H1 (cell line): Measurements from ENCODE around the gene VIM.

Source experiments
- ASH2L ChIP-seq: fragments of 200-600, 300-600 bp; sonication (generic); IDR thresholded peaks from one replicate; pipeline ENCODE4 v1.7.1; 2017; ENCODE audit warnings: low read length
- BRCA1 ChIP-seq: IDR thresholded peaks from 2 replicates; pipeline ENCODE4 v1.6.1; 2012; ENCODE audit warnings: low read depth, low read length, improper control_type of control experiment
- CHD2 ChIP-seq: IDR thresholded peaks from 2 replicates; pipeline ENCODE4 v1.6.1; 2012; ENCODE audit warnings: low read length, improper control_type of control experiment
- CTBP2 ChIP-seq: IDR thresholded peaks from 2 replicates; pipeline ENCODE4 v1.7.0; 2011; ENCODE audit warnings: borderline replicate concordance, mild to moderate bottlenecking, moderate library complexity, mixed read lengths, low read length; ENCODE audit not compliant: insufficient read depth, insufficient read length
- CTCF ChIP-seq, 3 experiments: IDR thresholded peaks; 1 replicate in 2 of 3; 2 replicates in 1 of 3; pipeline versions ENCODE4 v1.5.1 to v1.6.1; 2011; ENCODE audit warnings: low read length in 3 of 3, mild to moderate bottlenecking in 3 of 3, inconsistent platforms in 2 of 3, low read depth in 1 of 3, moderate library complexity in 1 of 3; ENCODE audit not compliant: insufficient read depth in 1 of 3; ENCODE audit errors: control extremely low read depth in 1 of 3
- EZH2 ChIP-seq: fragments of 200-600 bp; sonication (generic); IDR thresholded peaks from 2 replicates; pipeline ENCODE4 v1.7.1; 2012; ENCODE audit warnings: low read depth, mild to moderate bottlenecking, moderate library complexity, low read length, inconsistent platforms; ENCODE audit not compliant: severe bottlenecking
- HDAC2 ChIP-seq, 2 experiments: fragments of 300-600 bp in 1 of 2; sonication (generic) in 1 of 2; IDR thresholded peaks; 2 replicates each; pipeline ENCODE4 v1.6.1; 2011 to 2012; ENCODE audit warnings: low read depth in 2 of 2, low read length in 2 of 2, mild to moderate bottlenecking in 2 of 2, moderate library complexity in 2 of 2, borderline replicate concordance in 1 of 2, inconsistent platforms in 1 of 2
- POLR2AphosphoS5 ChIP-seq: IDR thresholded peaks from 2 replicates; pipeline ENCODE4 v1.6.1; 2011; ENCODE audit warnings: low read depth, low read length
- RXRA ChIP-seq: IDR thresholded peaks from 2 replicates; pipeline ENCODE4 v1.6.1; 2011; ENCODE audit warnings: low read depth, mild to moderate bottlenecking, low read length, moderate library complexity; ENCODE audit not compliant: insufficient read depth
- SUZ12 ChIP-seq: fragments of 200-600 bp; sonication (generic); IDR thresholded peaks from 2 replicates; pipeline ENCODE4 v1.6.1; 2012; ENCODE audit warnings: mild to moderate bottlenecking, inconsistent platforms, low read length, moderate library complexity, mixed read lengths
- YY1 ChIP-seq: IDR thresholded peaks from 2 replicates; pipeline ENCODE4 v1.6.1; 2011; ENCODE audit warnings: low read depth, mild to moderate bottlenecking, low read length
- ZNF274 ChIP-seq: IDR thresholded peaks from 2 replicates; pipeline ENCODE4 v1.7.0; 2012; ENCODE audit warnings: low read length, borderline replicate concordance; ENCODE audit errors: extremely low read depth

- no peak for TF ChIP-seq YY1
- no peak for TF ChIP-seq HDAC2 (IDR thresholded peaks at IDR 0.05; ENCODE audit: borderline replicate concordance in 1 of 2, low read depth in 2 of 2, low read length in 2 of 2)
- no peak for TF ChIP-seq CTBP2
- TF ChIP-seq CHD2: no peak
- TF ChIP-seq ZNF274: no peak
- no peak for TF ChIP-seq CTCF (IDR thresholded peaks at IDR 0.05; ENCODE audit: control extremely low read depth in 1 of 3, insufficient read depth in 1 of 3, low read depth in 1 of 3, low read length in 3 of 3)
- no peak for TF ChIP-seq ASH2L
- no peak for TF ChIP-seq POLR2AphosphoS5
- no peak for TF ChIP-seq SUZ12
- TF ChIP-seq RXRA: no peak
- no peak for TF ChIP-seq BRCA1
- TF ChIP-seq EZH2: no peak
Measured at GRCh38 chr10:17206210-17206709, 21.8 kb upstream of the VIM start.
